GM18951 (cell line): ENCODE measurements around the gene LHFPL2.
A peak's percentile ranks its signal among the peaks of the same experiment; 100 is the strongest.

ENCODE experiments used
- POLR2A ChIP-seq: IDR thresholded peaks from 4 replicates; pipeline ENCODE4 v1.6.1; 2011; ENCODE audit warnings: mild to moderate bottlenecking; ENCODE audit not compliant: insufficient read length, insufficient read depth; ENCODE audit errors: extremely low read depth
- in situ Hi-C: fragments of 300-500 bp; cut with MboI; formaldehyde crosslinking; loops from one replicate; pipeline ENCODE4 v1.12.0; 2022; ENCODE audit warnings: low sequenced_read_pairs, mixed read lengths, inconsistent platforms; ENCODE audit not compliant: unreplicated experiment

The LHFPL2 gene

GRCh38 chr5:78509884-78510769 lies 138.4 kb downstream of the LHFPL2 start:
- TF ChIP-seq POLR2A = peak; percentile 29
- in situ Hi-C loops = no loop called here

DNA sequence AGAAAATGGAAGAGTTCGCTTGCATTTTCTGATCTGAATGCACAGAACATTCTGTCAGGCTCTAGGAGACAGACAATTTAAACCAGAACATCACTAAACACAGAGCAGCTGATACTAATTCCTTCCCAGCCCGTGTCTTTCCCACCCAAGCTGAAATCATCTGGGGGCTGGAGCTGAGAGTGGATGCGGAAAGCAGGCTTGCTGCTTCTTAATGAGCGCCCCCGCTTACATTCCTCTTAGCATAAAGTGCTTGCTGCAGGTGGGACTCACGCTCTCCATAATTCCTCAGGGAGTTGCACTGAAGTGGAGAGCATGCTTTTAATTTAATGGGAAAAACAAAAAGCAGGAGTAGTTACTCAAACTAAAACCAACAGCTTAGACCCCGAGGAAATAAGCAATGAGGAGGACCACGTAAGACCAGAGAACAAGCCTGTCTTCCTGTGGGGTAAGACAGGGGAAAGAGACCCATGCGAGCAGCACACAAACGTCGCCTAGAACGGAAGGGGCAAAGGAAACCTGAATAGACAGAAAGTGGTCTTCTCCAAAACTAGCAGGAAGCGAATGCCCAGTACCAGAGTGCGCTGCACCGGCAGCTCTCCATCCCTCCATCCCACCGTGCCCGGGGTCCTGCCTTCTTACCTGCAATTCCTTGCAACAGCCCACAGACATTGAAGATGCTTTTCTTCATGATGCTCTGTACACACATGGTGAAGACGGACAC lies 139.3 kb downstream of the LHFPL2 start:
- no peak for TF ChIP-seq POLR2A
- in situ Hi-C loops = no loop called here

- TF ChIP-seq POLR2A = no peak
- in situ Hi-C loops = no loop called here
Observed at GRCh38 chr5:78508186-78508765, 140.3 kb downstream of the LHFPL2 start.

- in situ Hi-C loops = no loop called here
- no peak for TF ChIP-seq POLR2A
Observed at GRCh38 chr5:78507531-78507930, 141.0 kb downstream of the LHFPL2 start.

DNA sequence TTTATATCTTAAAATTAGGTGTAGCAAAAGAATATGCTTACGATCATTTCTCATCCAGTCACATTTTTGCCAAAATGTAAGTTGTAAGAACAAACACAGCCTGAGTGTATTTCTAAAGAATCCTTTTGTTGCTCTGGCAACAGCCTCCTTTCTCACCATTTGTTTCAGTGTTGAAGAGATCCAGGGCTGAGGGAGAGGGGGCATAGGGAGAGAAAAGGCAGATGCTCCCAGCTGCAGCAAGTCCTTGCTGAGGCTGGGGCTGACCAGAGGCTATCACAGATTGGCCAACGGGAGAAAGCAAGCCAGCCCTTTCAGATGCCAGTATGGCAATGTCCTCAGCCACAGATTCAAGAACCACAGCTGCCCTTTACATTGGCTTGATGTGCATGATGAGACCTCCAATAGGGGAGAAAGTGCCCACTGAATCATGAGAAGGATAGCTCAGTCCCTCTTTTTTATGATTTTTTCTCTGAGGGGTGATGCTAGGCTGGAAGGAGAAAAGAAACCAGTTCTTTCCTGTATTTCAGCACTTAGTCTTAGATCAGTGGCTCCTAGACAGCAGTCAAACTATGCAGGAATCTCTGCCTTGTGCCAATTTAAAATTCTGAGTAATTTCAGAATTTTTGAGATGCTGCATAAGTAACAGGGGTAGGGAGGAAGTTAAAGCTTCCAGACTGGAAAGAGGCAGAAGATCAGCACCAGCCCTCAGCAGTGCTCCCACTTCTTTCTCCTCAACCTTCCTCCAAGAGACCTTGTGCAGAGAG lies 142.1 kb downstream of the LHFPL2 start:
- in situ Hi-C loops = no loop called here
- TF ChIP-seq POLR2A = no peak

GRCh38 chr5:78505860-78506259 lies 142.7 kb downstream of the LHFPL2 start:
- TF ChIP-seq POLR2A = no peak
- in situ Hi-C loops = no loop called here

DNA sequence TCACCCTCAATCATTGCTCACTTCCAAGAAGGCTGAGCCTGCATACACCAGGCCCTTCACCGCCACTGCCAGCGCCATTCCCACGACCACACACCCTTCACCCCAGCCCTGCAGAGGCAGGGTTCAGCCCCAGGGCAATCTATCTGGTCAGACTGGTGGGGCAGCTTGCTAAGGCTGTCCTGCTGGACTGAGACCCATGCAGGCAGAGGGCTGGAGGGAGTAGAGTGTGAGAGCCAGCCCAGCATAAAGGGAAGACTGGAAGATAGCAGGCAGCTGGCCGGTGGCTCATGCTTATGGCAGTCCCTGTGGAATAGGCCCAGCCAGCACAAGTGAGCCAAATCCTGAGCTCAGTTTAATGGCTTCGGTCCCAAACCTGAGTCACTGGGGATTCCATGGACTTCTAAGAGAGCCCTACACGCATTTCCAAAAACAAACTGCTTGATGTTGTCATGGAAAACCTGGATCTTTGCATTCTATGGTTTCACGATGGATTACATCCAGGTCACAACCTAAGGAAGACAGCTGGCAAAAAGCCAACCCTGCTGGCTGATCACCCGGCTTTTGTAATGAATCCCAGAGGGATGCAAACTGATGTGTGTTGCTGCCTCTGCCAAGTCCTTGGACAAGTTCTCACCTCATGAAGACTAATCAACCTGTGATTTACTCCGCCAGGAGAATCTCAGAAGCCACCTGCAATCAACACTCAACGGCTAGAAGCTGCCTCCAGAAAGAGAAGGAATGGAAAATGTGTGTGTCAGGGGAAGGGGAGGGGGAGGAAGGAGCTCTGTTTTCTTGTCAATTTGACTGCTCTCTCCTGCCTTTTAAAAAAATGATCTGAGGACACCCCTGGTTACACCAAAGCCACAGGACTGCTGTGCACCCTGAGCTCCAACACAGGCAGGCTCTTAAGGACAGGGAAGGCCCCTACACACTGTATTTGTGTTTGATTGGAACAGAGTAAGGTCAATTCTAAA lies 143.6 kb downstream of the LHFPL2 start:
- in situ Hi-C loops = no loop called here
- no peak for TF ChIP-seq POLR2A

DNA sequence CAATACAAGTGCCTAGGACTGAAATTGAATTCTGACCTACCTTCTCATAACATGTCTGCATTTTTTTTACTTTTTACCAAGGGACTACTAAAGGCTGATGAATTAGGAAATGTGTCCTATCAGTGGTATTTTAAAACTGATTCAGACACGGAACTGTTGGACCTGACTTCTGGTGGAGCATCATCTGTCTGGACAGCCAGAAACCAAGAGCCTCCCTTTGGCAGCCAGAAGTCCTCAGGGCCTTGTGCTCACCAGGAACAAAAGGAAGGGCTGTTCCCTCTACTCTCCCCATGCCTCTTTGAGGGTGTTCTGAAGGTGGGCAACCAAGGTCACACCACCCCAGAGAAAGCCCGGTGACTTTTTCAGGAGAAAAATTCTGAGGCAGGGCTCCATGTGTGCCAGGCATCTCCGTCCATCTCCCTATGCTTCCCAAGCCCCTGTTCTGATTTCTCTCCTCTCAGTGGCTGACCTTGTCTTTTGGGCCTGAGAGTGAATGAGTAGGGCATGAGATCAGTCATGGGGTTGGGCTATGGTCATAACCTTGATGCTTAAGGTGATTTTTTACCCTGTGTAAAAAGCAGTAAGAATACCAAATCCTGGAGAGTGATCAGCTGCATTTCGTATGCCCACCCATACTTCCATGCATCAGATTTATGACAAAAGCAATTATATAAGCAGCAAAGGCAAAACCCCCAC lies 144.5 kb downstream of the LHFPL2 start:
- in situ Hi-C loops = no loop called here
- TF ChIP-seq POLR2A = no peak

DNA sequence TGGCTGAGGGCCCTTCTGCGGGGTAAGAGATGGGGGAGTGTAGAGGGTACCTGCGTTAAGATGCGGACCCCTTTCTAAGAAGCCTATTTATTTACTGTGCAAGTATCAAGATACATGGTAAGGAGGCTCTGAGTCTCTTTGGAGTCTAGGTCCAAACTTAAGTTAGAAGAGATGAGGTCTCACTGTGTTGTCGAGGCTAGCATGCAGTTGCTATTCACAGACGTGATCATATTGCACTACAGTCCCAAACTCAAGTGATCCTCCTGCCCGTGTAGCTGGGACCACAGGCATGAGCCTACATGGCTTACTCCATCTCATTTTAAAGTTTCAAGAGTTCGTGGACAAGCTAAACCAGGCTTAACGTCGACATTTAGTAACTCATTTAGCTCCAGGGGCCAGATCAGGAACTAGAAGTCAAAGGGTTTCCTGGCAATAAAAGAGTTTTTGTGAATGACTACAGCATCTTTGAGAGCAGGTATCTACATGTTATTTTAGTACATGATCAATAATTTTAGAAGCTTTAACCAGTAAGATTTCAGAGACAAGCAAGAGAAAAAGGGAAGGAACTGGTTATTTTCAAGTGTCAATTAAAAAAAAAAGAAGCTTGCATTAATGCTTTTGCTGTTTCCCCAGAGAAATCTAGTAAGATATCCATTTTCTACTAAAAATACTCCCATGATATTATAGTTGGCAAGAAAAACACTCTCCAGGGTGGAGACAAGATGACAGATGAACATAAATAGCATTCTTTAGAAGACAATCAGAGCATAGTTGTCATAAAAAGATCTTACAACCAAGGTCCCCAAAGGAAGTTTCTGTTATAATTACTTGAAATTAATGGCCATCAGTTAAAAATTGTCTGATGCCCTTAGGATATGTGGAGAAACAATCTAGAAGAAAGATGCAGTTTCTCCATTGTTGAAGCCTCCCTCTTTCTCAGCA lies 146.9 kb downstream of the LHFPL2 start:
- in situ Hi-C loops = no loop called here
- no peak for TF ChIP-seq POLR2A

- in situ Hi-C loops = no loop called here
- no peak for TF ChIP-seq POLR2A
Observed at GRCh38 chr5:78500871-78501270, 147.7 kb downstream of the LHFPL2 start.
